Breast epithelium (tissue), 3 donors: Measurements from ENCODE around the gene CMTM5.

Experiments
- POLR2A ChIP-seq: fragments of 450-650 bp; IDR thresholded peaks from one replicate; pipeline ENCODE4 v1.6.1; 2016; ENCODE audit warnings: antibody characterized with exemption, mild to moderate bottlenecking, moderate library complexity
- POLR2AphosphoS5 ChIP-seq, 3 donors: sonication (generic); formaldehyde crosslinking; IDR thresholded peaks; one replicate each; pipeline ENCODE4 v1.6.1; 2017; ENCODE audit warnings: antibody characterized with exemption in 3 of 3
- TF ChIP-seq, protein P1 (sequence below), 3 donors: fragments of 450-650 bp; IDR thresholded peaks; one replicate each; pipeline ENCODE4 v1.5.1; 2016 to 2017; ENCODE audit warnings: antibody characterized with exemption in 3 of 3, mild to moderate bottlenecking in 3 of 3, moderate library complexity in 3 of 3

- TF ChIP-seq, protein P1, sequence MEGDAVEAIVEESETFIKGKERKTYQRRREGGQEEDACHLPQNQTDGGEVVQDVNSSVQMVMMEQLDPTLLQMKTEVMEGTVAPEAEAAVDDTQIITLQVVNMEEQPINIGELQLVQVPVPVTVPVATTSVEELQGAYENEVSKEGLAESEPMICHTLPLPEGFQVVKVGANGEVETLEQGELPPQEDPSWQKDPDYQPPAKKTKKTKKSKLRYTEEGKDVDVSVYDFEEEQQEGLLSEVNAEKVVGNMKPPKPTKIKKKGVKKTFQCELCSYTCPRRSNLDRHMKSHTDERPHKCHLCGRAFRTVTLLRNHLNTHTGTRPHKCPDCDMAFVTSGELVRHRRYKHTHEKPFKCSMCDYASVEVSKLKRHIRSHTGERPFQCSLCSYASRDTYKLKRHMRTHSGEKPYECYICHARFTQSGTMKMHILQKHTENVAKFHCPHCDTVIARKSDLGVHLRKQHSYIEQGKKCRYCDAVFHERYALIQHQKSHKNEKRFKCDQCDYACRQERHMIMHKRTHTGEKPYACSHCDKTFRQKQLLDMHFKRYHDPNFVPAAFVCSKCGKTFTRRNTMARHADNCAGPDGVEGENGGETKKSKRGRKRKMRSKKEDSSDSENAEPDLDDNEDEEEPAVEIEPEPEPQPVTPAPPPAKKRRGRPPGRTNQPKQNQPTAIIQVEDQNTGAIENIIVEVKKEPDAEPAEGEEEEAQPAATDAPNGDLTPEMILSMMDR (IDR thresholded peaks at IDR 0.05), result no peak
- no peak for TF ChIP-seq POLR2AphosphoS5 (IDR thresholded peaks at IDR 0.05)
- TF ChIP-seq POLR2A, result no peak
These were observed 29.4 kb downstream of the CMTM5 start for GRCh38 chr14:23406244-23406643.
